Vagina (tissue), 2 donors: ENCODE data around the gene BIRC7. TPM values are rescaled to one million over a fixed set of nuclear protein-coding genes. Genes with fewer than 3 reads are reported as not detected.

Experiments used
- DNase-seq, 2 donors: peaks; one replicate each; pipeline ENCODE4 v3.0.0-alpha.2; 2017; ENCODE audit errors: extremely low spot score in 2 of 2
- H3K27ac ChIP-seq: fragments of 200-600 bp; sonication (generic); one replicate; pipeline ENCODE4 v1.5.1; 2019
- H3K27me3 ChIP-seq: fragments of 200-600 bp; sonication (generic); one replicate; pipeline ENCODE4 v1.5.1; 2019
- H3K36me3 ChIP-seq, 2 donors: fragments of 200-600 bp; sonication (generic); one replicate each; pipeline ENCODE4 v1.5.1; 2017 to 2019
- H3K4me1 ChIP-seq: fragments of 200-600 bp; sonication (generic); one replicate; pipeline ENCODE4 v1.5.1; 2019
- H3K4me3 ChIP-seq, 2 donors: fragments of 200-600 bp; sonication (generic); 1 replicate in 1 of 2; 2 replicates in 1 of 2; pipeline ENCODE4 v1.5.1; 2016 to 2019
- H3K9me3 ChIP-seq: fragments of 200-600 bp; sonication (generic); one replicate; pipeline ENCODE4 v1.5.1; 2019
- CTCF ChIP-seq, 3 experiments: fragments of 450-650 bp in 2 of 3; fragments of 200-600 bp in 1 of 3; sonication (generic) in 1 of 3; IDR thresholded peaks; one replicate each; pipeline ENCODE4 v1.5.1; 2017 to 2019; ENCODE audit warnings: antibody characterized with exemption in 3 of 3, mild to moderate bottlenecking in 2 of 3, moderate library complexity in 2 of 3
- POLR2A ChIP-seq, 2 donors: fragments of 450-650 bp; IDR thresholded peaks; one replicate each; pipeline ENCODE4 v1.6.1; 2017; ENCODE audit warnings: antibody characterized with exemption in 2 of 2, mild to moderate bottlenecking in 2 of 2, moderate library complexity in 2 of 2
- POLR2AphosphoS5 ChIP-seq, 2 donors: sonication (generic); formaldehyde crosslinking; IDR thresholded peaks; one replicate each; pipeline ENCODE4 v1.9.0; 2017; ENCODE audit warnings: antibody characterized with exemption in 2 of 2, mild to moderate bottlenecking in 2 of 2, low read depth in 1 of 2; ENCODE audit not compliant: insufficient read depth in 1 of 2
- intact Hi-C: fragments of 100-400 bp; cut with DNase I; formaldehyde crosslinking; loops from one replicate; pipeline ENCODE4 v1.15.1; 2023
- total RNA-seq: library from RNA; depleted of rRNA; stranded (reverse); fragments of >200 nt; gene quantifications from one replicate; pipeline ENCODE4 v1.2.3, GENCODE V29; 2016

The BIRC7 gene
- total RNA-seq, 1 donor from 2014 or later: 2.7 TPM

GRCh38 chr20:63188159-63188442 lies 47.6 kb upstream of the BIRC7 start:
- intact Hi-C loops: no loop called here
- Histone ChIP-seq H3K36me3 (no peaks in the 10 kb centered on the region), H3K27me3 (no peaks in the 10 kb centered on the region), H3K9me3 (no peaks in the 10 kb centered on the region), H3K4me3 (no peak overlapping the region), H3K4me1 (no peaks in the 10 kb centered on the region), H3K27ac (no peak overlapping the region)
- no peak for TF ChIP-seq POLR2A (IDR thresholded peaks at IDR 0.05)
- TF ChIP-seq POLR2AphosphoS5 (IDR thresholded peaks at IDR 0.05; ENCODE audit: insufficient read depth in 1 of 2, low read depth in 1 of 2): no peak
- no peak for TF ChIP-seq CTCF (IDR thresholded peaks at IDR 0.05)
- DNase-seq: no peak

- H3K4me1 ChIP-seq: no peaks in the 10 kb centered on the region
- DNase-seq: no peak
- H3K27me3 ChIP-seq: no peaks in the 10 kb centered on the region
- no peaks in the 10 kb centered on the region for H3K9me3 ChIP-seq
- TF ChIP-seq POLR2A (IDR thresholded peaks at IDR 0.05): no peak
- no peak for TF ChIP-seq CTCF (IDR thresholded peaks at IDR 0.05)
- no peak overlapping the region for H3K27ac ChIP-seq
- intact Hi-C loops: no loop called here
- no peak overlapping the region for H3K4me3 ChIP-seq
- no peaks in the 10 kb centered on the region for H3K36me3 ChIP-seq
Observed at GRCh38 chr20:63188641-63189321, 46.9 kb upstream of the BIRC7 start.

GRCh38 chr20:63189322-63189642 lies 46.4 kb upstream of the BIRC7 start:
- H3K4me1 ChIP-seq: no peaks in the 10 kb centered on the region
- DNase-seq: no peak
- TF ChIP-seq POLR2AphosphoS5 (IDR thresholded peaks at IDR 0.05; ENCODE audit: insufficient read depth in 1 of 2, low read depth in 1 of 2) (no peak), POLR2A (IDR thresholded peaks at IDR 0.05) (no peak)
- no peaks in the 10 kb centered on the region for H3K27me3 ChIP-seq
- H3K36me3 ChIP-seq: no peaks in the 10 kb centered on the region
- intact Hi-C loops: no loop called here
- no peak overlapping the region for H3K27ac ChIP-seq
- H3K4me3 ChIP-seq: no peak overlapping the region
- H3K9me3 ChIP-seq: no peaks in the 10 kb centered on the region

GRCh38 chr20:63189846-63190559 lies 45.7 kb upstream of the BIRC7 start:
- intact Hi-C loops: no loop called here
- Histone ChIP-seq H3K36me3 (peaks cover 0 to 3% of the 10 kb centered on the region in 2 donors), H3K9me3 (no peaks in the 10 kb centered on the region), H3K27me3 (no peaks in the 10 kb centered on the region), H3K4me1 (no peaks in the 10 kb centered on the region), H3K4me3 (no peak overlapping the region), H3K27ac (no peak overlapping the region)
- TF ChIP-seq POLR2A (IDR thresholded peaks at IDR 0.05) (no peak), CTCF (IDR thresholded peaks at IDR 0.05) (no peak), POLR2AphosphoS5 (IDR thresholded peaks at IDR 0.05; ENCODE audit: insufficient read depth in 1 of 2, low read depth in 1 of 2) (no peak)
- no peak for DNase-seq

GRCh38 chr20:63190828-63191227 lies 44.9 kb upstream of the BIRC7 start:
- Histone ChIP-seq H3K36me3 (peaks cover 0 to 11% of the 10 kb centered on the region in 2 donors), H3K4me1 (no peaks in the 10 kb centered on the region), H3K9me3 (no peaks in the 10 kb centered on the region), H3K27me3 (no peaks in the 10 kb centered on the region), H3K27ac (no peak overlapping the region), H3K4me3 (no peak overlapping the region)
- intact Hi-C loops: no loop called here
- TF ChIP-seq CTCF (IDR thresholded peaks at IDR 0.05): no peak
- TF ChIP-seq POLR2A (IDR thresholded peaks at IDR 0.05): no peak
- no peak for TF ChIP-seq POLR2AphosphoS5 (IDR thresholded peaks at IDR 0.05; ENCODE audit: insufficient read depth in 1 of 2, low read depth in 1 of 2)
- DNase-seq: no peak
